NCI-H510A (cell line): Measurements from ENCODE around the gene BTN2A1.

Experiments used
- DNase-seq: peaks from one replicate; lab custom pipeline; 2025; lab: John Stamatoyannopoulos, UW

The BTN2A1 gene

DNA sequence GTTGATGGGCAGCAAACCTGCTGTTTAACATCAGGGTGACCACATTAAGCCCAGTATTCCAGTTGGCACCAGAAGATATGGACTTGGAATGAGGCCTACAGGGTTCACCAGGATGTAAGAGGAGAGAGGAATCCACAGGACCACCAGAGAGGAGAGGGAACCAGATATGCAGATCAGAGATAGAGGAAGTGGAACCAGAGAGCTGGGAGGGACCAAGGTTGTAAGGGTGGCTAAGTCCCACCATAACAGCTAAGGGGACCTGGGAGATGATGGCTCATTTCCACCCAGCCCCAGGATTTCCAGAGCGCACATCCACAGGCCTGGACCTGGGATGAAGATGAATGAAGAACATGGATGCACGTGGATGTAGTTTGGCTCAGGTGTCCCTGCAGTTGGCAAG lies 11.1 kb downstream of the BTN2A1 start:
- no peak for DNase-seq

DNA sequence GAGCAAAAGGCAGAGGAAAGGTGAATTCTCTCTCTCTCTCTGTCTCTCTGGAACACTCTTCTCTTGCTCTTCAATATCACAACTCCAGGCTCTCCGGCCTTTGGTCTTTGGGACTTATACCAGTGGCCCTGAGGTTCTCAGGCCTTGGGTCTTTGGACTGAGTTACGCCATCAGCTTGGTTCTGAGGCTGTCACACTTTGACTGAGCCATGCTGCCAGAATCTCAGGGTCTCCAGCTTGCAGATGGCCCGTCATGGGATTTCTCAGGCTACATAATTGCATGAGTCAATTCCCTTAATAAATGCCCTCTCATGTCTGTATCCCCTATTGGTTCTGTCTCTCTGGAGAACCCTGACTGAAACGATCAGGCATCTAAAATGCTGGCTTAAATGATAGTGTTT lies 12.9 kb downstream of the BTN2A1 start:
- DNase-seq: no peak

DNA sequence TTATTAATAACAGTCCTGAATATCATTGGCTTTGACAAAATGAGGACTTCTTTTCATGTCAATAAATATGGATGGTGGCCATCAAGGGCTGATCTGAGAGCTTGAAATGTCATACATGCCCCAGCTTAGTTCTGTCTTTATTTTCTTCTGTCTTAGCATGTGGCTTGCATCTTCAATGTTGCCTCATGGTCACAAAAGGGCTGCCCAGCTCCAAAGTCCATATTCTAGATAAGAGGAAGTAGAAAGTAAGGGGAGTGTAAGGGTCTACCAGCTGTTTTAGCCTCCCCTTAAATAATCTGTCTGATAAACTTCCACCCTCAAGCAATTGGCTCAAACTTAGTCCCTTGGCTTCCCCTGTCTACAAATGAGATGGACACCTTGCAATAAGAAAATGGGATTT lies 14.2 kb downstream of the BTN2A1 start:
- DNase-seq: no peak

DNA sequence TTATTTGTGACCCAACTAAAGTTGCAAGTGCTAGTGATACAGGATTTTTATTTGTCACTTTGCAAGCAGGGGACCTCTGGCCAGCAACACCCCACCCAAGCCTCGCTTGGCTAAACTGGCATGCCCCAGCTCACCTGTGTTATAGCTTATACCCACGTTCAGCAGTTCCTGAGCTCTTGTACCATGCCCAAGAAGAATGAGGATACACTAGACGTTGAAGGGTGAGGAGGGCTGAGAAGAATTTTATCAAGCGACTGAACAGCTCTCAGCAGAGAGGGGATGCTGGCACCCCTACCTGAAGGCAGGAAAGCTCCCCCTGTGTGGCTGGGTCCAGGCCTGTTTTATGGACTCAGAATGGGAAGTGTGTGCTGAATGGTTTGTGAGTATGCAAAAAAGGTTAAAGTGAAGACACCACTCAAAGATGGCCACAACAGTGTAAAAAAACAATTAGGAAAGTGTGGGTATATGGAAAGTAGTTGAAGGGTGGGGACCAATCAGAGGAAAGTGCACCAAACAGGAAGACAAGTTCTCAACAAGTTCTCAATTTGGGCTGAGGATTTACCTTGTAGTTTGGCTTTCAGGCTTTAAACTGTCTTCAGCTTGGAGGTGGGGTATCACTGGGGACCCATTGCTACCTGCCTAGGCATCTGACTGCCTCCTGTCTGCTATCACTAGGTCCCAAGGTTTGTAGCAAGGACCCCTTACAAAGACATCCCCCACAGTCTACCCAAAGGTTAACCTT lies 15.0 kb downstream of the BTN2A1 start:
- DNase-seq: no peak

DNA sequence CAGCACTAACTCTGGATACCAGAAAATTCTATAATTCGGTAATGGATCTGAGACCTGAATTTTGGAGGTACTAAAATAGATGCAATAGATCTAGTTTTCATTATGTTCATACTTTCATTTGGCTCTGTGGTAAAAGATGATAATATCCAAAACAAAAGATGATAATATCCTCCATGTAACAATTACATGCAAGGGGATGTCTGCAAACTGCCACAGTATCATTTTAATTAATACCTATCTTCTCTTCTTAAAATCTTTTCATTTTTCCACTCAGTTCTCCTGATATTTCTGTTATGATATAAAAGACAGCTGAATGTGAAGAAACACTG lies 15.6 kb downstream of the BTN2A1 start:
- no peak for DNase-seq

DNA sequence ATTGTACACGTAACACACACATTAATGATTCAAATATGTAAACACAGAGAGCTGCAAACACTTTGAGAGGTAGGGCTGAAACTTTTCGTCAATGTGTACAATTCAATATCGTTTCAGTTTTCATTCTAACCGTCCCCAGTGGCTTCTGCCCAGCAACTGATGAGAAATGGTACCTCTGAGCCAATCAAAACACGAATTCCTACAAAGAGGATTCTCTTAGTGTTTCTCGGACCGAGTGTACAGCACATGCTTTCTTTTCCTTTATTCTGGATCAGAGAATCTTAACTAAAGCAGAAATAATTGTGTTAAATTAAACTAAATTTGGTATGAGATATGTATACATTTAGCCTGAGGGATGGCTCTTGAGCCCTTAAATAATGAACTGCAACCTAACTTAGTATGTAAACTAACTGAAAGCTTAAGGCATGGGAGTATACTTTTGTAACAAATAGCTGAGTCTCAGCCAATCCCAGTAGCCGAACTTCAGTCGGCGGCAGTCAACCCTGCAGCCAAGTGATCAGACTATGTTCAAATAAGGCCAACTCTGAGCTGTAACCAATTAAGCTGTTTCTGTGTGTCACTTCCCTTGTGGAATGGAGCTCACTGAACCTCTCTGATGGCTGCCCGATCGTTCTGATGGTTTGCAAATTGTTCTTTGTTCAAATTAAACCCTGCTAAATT lies 16.1 kb downstream of the BTN2A1 start:
- peak; percentile 76 for DNase-seq

DNA sequence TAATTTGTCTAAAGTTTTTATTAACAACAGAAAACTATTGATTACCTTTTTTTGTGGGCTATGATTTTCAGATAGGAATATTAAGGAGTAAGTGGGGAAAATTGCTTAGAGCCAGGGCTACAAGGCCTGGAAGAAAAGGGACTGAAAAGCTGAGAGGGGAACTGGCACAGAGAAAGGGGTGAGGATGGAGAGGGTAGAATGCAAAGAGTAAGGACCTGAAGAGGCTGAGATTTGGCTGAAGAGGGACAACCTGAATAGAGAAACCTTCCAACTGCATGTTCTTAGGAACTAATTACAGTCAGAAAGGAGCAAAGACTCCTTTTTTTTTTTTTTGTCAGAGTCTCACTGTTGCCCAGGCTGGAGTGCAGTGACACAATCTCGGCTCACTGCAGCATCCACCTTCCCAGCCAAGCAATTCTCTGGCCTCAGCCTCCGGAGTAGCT lies 16.7 kb downstream of the BTN2A1 start:
- no peak for DNase-seq

DNA sequence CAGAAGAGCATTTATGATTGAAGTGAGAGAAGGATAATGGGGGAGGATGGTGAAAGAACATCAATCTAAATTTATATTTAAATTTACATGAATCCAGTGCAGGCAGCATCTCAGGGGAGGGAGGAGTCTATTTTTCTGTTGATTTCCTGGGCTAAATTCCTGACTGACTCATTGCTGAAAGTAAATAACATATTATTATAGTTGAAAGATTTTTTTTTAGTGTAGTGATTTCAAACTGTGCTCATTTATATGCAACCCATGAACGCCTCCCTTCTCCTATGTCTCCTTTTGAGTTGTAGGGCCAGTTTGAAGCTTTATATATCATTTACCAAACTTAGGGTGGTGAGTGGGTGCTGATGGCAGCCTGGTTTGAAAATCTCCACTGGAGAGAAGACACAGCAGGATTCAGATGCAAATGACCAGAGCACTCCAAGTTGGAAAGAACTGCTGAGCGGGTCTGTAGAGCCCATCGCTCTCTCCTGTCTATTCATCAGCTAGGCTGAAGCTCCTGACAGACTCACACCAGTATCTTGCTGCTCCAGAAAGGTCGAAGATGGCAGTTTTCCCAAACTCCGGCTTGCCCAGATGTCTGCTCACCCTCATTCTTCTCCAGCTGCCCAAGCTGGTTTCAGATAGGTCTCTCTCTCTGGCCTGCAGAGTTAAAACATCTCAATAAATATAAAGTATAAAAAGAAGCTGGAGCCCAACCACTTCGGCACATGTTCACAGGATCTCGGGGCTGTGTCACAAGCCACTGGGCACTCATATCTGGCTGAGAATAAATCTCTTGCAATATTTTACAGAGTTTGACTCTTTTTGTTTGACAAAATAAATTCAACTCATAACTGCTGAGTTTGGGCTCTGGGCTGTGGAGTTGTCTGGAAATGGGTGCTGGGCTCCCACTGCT lies 18.3 kb downstream of the BTN2A1 start:
- no peak for DNase-seq

DNA sequence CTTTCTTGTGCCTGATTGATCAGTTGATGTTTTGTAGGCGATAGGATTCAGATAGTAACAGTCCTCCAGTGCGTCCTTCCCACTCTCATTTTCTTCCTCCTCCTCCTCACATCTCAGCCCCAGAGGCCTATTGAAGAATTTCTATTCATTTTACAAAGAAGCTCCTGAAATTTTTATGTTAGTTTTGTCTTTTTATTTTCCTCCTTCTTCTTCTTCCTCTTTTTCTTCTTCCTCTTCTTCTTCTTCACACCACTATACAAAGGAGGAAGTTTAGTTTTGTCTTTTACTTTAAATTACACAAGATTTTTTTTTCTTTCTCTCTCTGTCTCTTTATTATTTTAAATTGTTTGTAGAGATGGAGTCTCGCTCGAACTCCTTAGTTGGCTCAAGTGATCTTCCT lies 19.1 kb downstream of the BTN2A1 start:
- no peak for DNase-seq

DNA sequence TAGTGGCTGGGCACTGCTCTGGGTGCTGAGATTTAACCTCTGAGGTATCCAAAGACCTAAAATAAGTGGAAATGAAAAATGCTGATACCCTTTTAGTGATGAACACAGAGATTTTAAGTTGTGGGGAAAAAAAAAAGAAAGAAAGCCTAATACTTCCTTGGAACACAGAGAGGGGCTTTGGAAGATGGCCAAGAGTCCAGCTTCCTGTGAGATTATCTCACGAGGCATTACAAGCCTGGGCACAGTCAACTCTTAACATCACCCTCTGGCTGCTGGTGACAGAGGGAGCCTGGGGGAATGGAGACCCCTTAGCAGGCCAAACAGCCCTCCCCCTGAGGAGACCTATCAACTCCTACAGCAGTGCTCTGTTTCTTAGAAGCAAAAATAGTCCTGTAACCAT lies 19.7 kb downstream of the BTN2A1 start:
- DNase-seq: no peak

DNA sequence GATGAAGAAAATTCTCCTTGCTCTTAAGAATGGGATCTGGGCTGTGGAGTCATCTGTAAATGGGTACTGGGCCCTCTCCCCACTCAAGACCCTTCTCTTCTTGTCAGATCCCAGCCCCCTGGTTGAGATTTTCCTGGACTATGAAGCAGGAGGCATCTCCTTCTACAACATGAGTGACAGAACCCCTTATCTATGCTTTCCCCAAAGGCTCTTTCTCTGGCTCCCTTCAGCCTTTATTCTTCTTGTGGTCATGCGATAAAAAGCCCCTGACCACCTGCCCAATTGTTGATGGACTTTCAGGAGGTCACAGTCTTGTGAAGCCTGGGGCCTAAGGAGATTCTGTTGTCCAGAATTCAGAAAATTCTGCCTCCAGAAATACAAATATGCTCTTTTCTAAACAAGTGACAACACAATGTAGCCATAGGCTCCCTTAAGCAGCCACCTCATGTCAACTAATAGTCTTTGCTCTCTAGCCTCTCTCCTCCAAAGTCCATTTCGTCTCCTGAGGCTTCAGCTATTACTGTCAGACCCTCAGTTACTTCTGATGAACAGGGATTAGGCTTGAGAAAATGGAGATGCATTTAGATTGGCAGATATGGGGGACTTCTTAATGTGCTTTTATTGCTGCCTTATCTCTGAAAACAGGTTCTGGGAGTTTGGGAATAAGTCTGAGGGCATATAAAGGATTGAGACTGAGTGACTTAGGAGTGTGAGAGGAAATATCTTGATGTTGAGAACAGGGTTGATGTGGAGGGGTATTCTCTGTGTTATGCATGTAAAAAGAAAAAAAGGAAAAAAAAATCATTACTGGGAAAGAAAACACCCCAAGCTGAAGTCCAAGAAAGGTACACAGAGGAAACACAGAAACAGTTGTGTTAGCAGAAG lies 20.6 kb downstream of the BTN2A1 start:
- DNase-seq: no peak

DNA sequence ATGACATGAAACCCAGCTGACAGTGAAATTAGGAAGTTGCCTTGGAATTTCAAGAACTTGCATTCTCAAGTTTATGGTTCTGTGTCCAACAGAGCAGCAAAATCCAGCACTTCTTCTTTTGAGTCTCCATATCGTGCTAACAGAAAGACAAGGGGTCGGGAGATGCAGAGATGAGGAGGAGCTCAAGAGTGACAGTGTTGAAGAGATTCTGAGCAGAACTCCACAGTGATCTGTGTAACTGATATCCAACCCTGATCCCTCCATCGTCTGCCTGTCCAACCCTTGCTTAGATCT lies 21.2 kb downstream of the BTN2A1 start:
- DNase-seq: no peak

DNA sequence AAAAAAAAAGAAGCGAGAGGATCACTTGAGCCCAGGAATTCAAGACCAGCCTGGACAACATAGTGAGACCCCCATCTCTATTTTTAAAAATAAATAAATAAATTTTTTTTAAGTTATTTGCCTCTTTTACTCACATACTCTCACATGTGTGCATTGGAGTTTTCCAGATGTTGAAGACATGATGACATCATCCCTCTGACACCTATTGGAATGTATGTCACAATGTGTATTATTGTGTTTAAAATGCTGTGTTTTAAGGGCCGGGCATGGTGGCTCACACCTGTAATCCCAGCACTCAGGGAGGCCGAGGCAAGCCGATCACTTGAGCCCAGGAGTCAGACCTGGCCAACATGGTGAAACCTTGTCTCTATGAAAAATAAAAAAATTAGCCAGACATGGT lies 24.6 kb downstream of the BTN2A1 start:
- no peak for DNase-seq

DNA sequence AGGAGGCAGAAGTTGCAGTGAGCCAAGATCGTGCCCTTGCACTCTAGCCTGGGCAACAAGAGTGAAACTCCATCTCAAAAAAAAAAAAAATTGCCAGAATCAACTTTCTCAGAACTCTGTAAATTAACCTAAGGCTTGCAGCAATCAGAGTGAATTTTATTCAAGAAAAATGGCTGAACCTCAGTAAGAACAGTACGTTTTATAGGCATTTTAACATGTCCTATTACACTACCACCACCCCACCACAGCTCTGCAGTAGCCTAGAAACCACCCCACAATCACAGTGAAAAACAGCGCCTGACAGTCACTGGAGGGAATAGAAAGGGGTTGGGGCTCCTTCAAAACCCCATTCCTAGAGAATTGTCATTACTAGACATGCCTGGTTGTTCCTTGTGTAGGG lies 26.0 kb downstream of the BTN2A1 start:
- no peak for DNase-seq

DNA sequence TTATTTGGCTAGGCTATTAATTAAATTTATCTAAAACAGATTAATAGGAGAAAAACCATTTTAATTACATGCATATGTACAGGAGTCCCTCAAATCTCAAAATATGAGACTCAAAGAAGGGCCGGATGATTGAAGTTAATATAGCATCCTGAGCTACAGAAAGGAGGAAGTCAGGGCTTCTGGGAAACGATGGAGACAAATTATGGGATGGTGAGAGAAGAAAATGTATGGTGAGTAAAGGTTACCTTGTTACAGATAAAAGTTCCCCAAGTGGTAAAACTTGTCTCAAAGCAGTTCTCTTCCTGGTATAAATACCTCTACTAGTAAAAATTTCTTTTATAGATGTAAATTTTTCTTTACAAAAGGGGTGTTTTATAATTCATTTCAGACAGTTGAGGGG lies 26.4 kb downstream of the BTN2A1 start:
- DNase-seq: no peak

DNA sequence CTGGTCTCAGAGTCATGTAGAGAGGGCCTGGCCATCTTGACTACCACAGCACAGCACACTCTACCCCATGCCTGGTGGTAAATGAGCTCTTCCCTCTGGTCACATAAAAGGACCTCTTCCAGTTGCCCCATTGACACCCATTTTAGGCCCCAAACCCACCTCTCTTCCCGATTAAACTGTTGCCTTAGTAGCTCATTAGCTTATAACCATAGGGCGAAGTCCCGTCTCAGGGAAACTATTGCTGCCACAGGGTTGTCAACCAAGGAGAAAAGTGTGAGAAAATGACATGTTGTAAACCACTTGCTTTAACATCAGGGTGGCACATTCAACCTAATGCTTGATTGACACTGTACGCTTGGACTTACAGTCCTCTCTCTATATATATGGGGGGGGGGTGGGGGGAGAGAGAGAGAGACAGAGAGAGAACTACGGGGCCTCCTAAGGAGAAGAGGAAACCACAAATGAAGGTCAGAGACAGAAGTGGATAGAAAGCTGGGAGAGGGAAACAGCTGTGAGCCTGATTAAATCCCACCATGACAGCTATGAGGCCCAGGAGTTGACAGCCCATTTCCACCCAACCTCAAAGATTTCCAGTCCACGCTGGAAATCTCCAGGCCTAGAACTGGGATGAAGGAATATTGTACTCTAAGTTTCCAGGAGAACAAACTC lies 27.5 kb downstream of the BTN2A1 start:
- DNase-seq: no peak

DNA sequence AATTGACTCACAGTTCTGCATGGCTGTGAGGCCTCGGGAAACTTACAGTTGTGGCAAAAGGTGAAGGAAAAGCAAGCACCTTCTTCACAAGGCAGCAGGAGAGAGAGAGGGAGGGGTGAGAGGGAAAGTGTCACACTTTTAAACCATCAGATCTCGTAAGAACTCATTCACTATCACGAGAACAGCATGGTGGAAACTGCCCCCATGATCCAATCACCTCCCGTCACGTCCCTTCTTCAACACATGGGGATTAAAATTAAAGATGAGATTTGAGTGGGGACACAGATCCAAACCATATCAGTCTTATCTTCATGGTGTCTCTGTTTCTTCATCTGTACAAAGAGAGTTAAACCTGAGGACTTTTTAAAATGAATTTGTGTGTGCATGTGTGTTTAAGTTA lies 28.6 kb downstream of the BTN2A1 start:
- DNase-seq: no peak

DNA sequence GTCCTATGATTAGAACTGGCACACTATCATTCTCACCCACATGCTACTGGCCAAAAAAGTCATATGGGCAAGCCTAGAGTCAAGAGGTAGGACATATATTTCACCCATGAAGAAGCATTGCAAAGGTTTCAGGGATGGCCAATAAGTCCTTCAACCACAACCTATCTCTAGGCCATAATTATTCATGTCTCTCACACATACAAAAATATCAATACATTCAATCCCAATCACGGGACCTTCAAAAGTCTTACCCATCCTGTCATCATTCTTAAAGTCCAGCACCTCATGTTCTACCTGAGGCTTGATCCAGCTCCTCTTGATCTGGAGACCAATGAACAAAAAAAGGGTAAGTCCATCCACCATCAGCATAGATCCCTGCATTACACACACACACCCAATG lies 29.7 kb downstream of the BTN2A1 start:
- DNase-seq: no peak

DNA sequence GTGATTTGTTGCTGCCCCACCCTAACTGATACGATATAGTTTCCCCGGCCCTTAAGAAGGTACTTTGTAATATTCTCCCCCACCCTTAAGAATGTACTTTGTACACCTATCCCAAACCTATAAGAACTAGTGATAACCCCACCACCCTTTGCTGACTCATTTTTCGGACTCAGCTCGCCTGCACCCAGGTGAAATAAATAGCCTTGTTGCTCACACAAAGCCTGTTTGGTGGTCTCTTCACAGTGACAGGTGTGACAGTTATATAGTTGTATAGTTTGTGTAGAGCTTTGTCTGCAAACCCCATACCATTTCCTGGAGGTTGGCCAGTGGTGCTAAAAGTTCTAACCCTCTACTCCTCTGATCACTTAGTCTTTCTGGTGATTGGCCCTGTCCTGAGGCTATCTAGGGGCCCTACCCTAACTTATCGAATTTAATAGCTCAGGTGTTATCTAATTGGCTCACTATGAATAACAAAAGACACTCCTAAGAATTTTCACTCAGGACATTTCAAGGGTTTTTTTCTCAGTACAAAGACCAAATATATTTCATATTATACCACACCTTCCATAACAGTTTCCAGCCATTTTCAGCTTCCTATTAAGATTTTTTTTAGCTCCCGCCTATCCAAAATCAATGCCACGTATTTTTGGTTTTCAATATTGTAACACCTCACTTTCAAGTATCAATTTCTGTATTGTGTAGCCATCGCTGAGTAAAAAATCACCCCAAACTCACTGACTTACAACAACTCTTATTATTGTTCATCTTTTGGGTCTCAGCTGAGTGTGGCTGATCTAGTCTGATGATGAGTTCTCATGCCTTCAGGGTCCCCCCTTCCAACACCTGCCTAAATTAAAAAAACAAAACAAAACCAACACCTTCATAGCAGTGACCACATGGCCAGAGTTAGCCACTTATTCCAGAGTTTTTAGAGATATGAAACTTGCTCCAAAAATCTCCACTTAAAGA lies 32.5 kb downstream of the BTN2A1 start:
- no peak for DNase-seq

DNA sequence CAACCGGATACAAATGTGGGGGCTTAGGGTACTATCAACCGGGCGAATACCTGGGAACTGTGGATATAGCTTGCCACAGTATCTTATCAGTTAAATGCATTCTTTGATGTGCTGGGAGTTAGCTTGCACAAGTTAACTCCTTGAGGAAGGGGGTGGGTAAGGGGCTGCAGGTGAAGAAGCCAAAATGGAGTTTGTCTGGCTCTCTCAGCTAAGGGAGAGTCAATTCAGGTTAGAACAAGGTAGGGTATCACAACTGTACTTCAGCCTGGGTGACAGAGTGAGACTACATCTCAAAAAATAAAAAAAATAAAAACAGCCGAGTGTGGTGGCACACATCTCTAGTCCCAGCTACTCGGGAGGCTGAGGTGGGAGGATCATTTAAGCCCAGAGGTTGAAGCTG lies 33.8 kb downstream of the BTN2A1 start:
- DNase-seq: no peak
